Measurements from ENCODE around the gene E2F3. TPM values are rescaled to one million over a fixed set of nuclear protein-coding genes. Genes with fewer than 3 reads are reported as not detected.

E2F3 gene
- total RNA-seq, 1 donor from 2014 or later = 6.5 TPM

DNA sequence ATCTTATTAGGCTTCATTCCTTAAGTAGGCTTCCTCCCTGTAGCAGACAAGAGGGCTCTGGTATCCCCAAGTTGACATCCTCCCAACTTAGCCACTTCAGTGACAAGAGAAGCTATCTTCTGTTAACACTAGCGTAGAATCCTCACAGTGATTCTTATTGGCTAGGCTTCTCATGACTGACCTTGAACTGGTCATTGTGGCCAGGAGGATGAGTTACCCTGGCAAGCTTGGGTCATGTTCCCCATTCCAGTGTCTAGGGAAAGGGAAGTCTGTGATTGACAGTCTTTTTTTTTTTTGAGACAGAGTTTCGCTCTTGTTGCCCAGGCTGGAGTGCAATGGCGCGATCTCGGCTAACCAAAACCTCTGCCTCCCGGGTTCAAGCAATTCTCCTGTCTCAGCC is 139.7 kb downstream of the E2F3 start:
- ATAC-seq (ENCODE audit: poor library complexity) (no peak), DNase-seq (no peak)
- intact Hi-C loops (cut with DNase I) = no loop called here

GRCh38 chr6:20542927-20543602 is 141.4 kb downstream of the E2F3 start:
- no peak for DNase-seq
- no peak for ATAC-seq (ENCODE audit: poor library complexity)
- intact Hi-C loops (cut with DNase I) = no loop called here

Other genes with a start within 250 kb of the E2F3 start
- 5.2 TPM for gene MBOAT1, start 189.4 kb upstream of the E2F3 start, total RNA-seq
- 10.2 TPM for gene CDKAL1, start 132.6 kb downstream of the E2F3 start, total RNA-seq